HCT116 (cell line): ENCODE data around the gene ACTN2. TPM values are rescaled to one million over a fixed set of nuclear protein-coding genes. Genes with fewer than 3 reads are reported as not detected.

ENCODE experiments used
- ATAC-seq: fragments of 200-7000 bp; cut with Tn5 transposase; 2 replicates; pipeline ENCODE4 v1.9.1; 2020; ENCODE audit warnings: mild to moderate bottlenecking, moderate library complexity
- BruUV-seq: library from RNA; stranded (reverse); fragments of 400-500 nt; replicated peaks from 2 replicates; lab custom pipeline; 2021; lab: Mats Ljungman, UMichigan
- CTCF ChIA-PET: fragments of 300-600 bp; sonication (Branson Sonifier 250); formaldehyde crosslinking; loops from one replicate; lab custom pipeline; 2021; ENCODE audit warnings: antibody characterized with exemption; lab: Charles Lee
- POLR2A ChIA-PET: fragments of 300-600, 350-600 bp; sonication (Branson Sonifier 250); formaldehyde crosslinking; loops from one replicate; lab custom pipeline; 2021; ENCODE audit warnings: antibody characterized with exemption; lab: Charles Lee
- RAD21 ChIA-PET, 2 experiments: fragments of 300-600 bp; sonication (Branson Sonifier 250); formaldehyde crosslinking; loops; one replicate each; lab custom pipeline; 2023; ENCODE audit warnings: low total read pairs in 2 of 2; ENCODE audit not compliant: uncharacterized antibody in 2 of 2, unreplicated experiment in 2 of 2, low non-redundant PET in 1 of 2; lab: Charles Lee
- DNase-seq: peaks from one replicate; pipeline ENCODE4 v3.0.0-alpha.2; 2010; ENCODE audit warnings: low read depth, low spot score
- H2AFZ ChIP-seq: fragments of 200-600 bp; shearing (Covaris generic), sonication (generic); 2 replicates; pipeline ENCODE4 v1.6.1; 2017; ENCODE audit warnings: low read depth, mixed run types, mixed read lengths, antibody characterized with exemption, low read length; ENCODE audit not compliant: poor library complexity, severe bottlenecking
- H3K27ac ChIP-seq: 2 replicates; pipeline ENCODE4 v1.5.1; 2012; ENCODE audit warnings: low read depth, low read length
- H3K27me3 ChIP-seq: fragments of 200-600 bp; sonication (generic); 2 replicates; pipeline ENCODE4 v1.6.1; 2016; ENCODE audit warnings: mixed run types, low read length, mixed read lengths; ENCODE audit not compliant: insufficient read depth
- H3K36me3 ChIP-seq, 2 experiments: fragments of 200-500 bp in 1 of 2; fragments of 200-600 bp in 1 of 2; sonication (Bioruptor generic) in 1 of 2; sonication (generic) in 1 of 2; 2 replicates each; pipeline versions ENCODE4 v1.5.1 to v1.6.1; 2014 to 2016; ENCODE audit warnings: low read length in 2 of 2, inconsistent platforms in 1 of 2, mixed read lengths in 1 of 2, mixed run types in 1 of 2; ENCODE audit not compliant: insufficient read depth in 2 of 2, control insufficient read depth in 1 of 2
- H3K4me1 ChIP-seq, 2 experiments: fragments of 200-600 bp in 1 of 2; sonication (generic) in 1 of 2; 2 replicates each; pipeline versions ENCODE4 v1.5.1 to v1.6.1; 2012 to 2017; ENCODE audit warnings: low read length in 2 of 2, inconsistent platforms in 1 of 2, mild to moderate bottlenecking in 1 of 2, mixed read lengths in 1 of 2, mixed run types in 1 of 2, moderate library complexity in 1 of 2; ENCODE audit not compliant: insufficient read depth in 2 of 2, control insufficient read depth in 1 of 2
- H3K4me2 ChIP-seq: fragments of 200-600 bp; sonication (generic); 2 replicates; pipeline ENCODE4 v1.6.1; 2017; ENCODE audit warnings: mixed run types, low read length, mixed read lengths
- H3K4me3 ChIP-seq, 2 experiments: fragments of 200-600 bp in 1 of 2; sonication (generic) in 1 of 2; replicated peaks in 1 of 2; 2 replicates each; pipeline ENCODE4 v1.5.1; 2011 to 2016; ENCODE audit warnings: low read length in 2 of 2, control low read depth in 1 of 2, low read depth in 1 of 2, mild to moderate bottlenecking in 1 of 2, mixed read lengths in 1 of 2, mixed run types in 1 of 2
- H3K79me2 ChIP-seq: fragments of 200-600 bp; sonication (generic); 2 replicates; pipeline ENCODE4 v1.6.1; 2017; ENCODE audit warnings: mild to moderate bottlenecking, mixed run types, low read length, moderate library complexity, mixed read lengths; ENCODE audit not compliant: insufficient read depth
- H3K9ac ChIP-seq: fragments of 200-600 bp; sonication (generic); 2 replicates; pipeline ENCODE4 v1.6.1; 2016; ENCODE audit warnings: low read length, mixed read lengths
- H3K9me2 ChIP-seq: fragments of 200-600 bp; sonication (generic), shearing (Covaris generic); 2 replicates; pipeline ENCODE4 v1.6.1; 2017; ENCODE audit warnings: mixed run types, mild to moderate bottlenecking, moderate library complexity; ENCODE audit not compliant: insufficient read depth
- H3K9me3 ChIP-seq, 2 experiments: fragments of 200-500 bp in 1 of 2; fragments of 200-600 bp in 1 of 2; sonication (Bioruptor generic) in 1 of 2; sonication (generic) in 1 of 2; 2 replicates each; pipeline ENCODE4 v1.6.1; 2014 to 2017; ENCODE audit warnings: low read length in 2 of 2, mixed read lengths in 2 of 2, inconsistent platforms in 1 of 2, low read depth in 1 of 2, mild to moderate bottlenecking in 1 of 2, mixed run types in 1 of 2, moderate library complexity in 1 of 2; ENCODE audit not compliant: control insufficient read depth in 1 of 2, insufficient read depth in 1 of 2
- H4K20me1 ChIP-seq: fragments of 200-600 bp; sonication (generic), shearing (Covaris generic); 2 replicates; pipeline ENCODE4 v1.6.1; 2017; ENCODE audit warnings: mixed run types, mild to moderate bottlenecking, moderate library complexity; ENCODE audit not compliant: insufficient read depth
- CBX3 ChIP-seq: IDR thresholded peaks from 2 replicates; pipeline ENCODE4 v1.6.1; 2012; ENCODE audit warnings: low read depth
- CEBPB ChIP-seq: IDR thresholded peaks from 2 replicates; pipeline ENCODE4 v1.6.1; 2012; ENCODE audit warnings: low read depth
- ELF1 ChIP-seq: IDR thresholded peaks from 2 replicates; pipeline ENCODE4 v1.6.1; 2012; ENCODE audit warnings: low read depth, borderline replicate concordance
- EZH2 ChIP-seq: fragments of 200-600 bp; sonication (generic); IDR thresholded peaks from 2 replicates; pipeline ENCODE4 v1.6.1; 2017; ENCODE audit warnings: antibody characterized with exemption, mixed run types
- EZH2phosphoT487 ChIP-seq: fragments of 200-600 bp; IDR thresholded peaks from 2 replicates; pipeline ENCODE4 v1.6.1; 2018; ENCODE audit warnings: antibody characterized with exemption, borderline replicate concordance
- JUND ChIP-seq: IDR thresholded peaks from 2 replicates; pipeline ENCODE4 v1.6.1; 2012
- POLR2A ChIP-seq: IDR thresholded peaks from 2 replicates; pipeline ENCODE4 v1.7.0; 2011; ENCODE audit warnings: borderline replicate concordance; ENCODE audit not compliant: insufficient read depth, insufficient read length; ENCODE audit errors: extremely low read depth
- POLR2AphosphoS5 ChIP-seq: IDR thresholded peaks from 2 replicates; pipeline ENCODE4 v1.6.1; 2011; ENCODE audit warnings: mild to moderate bottlenecking, low read depth, low read length, moderate library complexity
- RAD21 ChIP-seq: IDR thresholded peaks from 2 replicates; pipeline ENCODE4 v1.6.1; 2012; ENCODE audit warnings: low read depth, mild to moderate bottlenecking
- REST ChIP-seq: IDR thresholded peaks from 2 replicates; pipeline ENCODE4 v1.6.1; 2012; ENCODE audit warnings: low read depth
- SIN3A ChIP-seq: IDR thresholded peaks from 2 replicates; pipeline ENCODE4 v1.6.1; 2012; ENCODE audit warnings: low read depth
- SP1 ChIP-seq: IDR thresholded peaks from 2 replicates; pipeline ENCODE4 v1.6.1; 2012; ENCODE audit warnings: low read depth
- SRF ChIP-seq: IDR thresholded peaks from 2 replicates; pipeline ENCODE4 v1.6.1; 2012; ENCODE audit warnings: low read depth
- TCF7L2 ChIP-seq: IDR thresholded peaks from 2 replicates; pipeline ENCODE4 v1.7.0; 2011; ENCODE audit warnings: borderline replicate concordance, inconsistent platforms; ENCODE audit not compliant: insufficient read depth, insufficient read length; ENCODE audit errors: extremely low read depth
- ZFX ChIP-seq: fragments of 450-650 bp; IDR thresholded peaks from 2 replicates; pipeline ENCODE4 v1.6.1; 2017
- intact Hi-C: fragments of 100-400 bp; cut with micrococcal nuclease; formaldehyde crosslinking; loops from 2 replicates; pipeline ENCODE4 v1.10.0; 2022
- total RNA-seq: library from RNA; stranded (reverse); gene quantifications from one replicate; pipeline ENCODE4 v1.2.1, GENCODE V29; 2021; ENCODE audit not compliant: unreplicated experiment
- TF ChIP-seq, protein P1 (sequence below): IDR thresholded peaks from 2 replicates; pipeline ENCODE4 v1.6.1; 2012
- TF ChIP-seq, protein P2 (sequence below): IDR thresholded peaks from 2 replicates; pipeline ENCODE4 v1.6.1; 2012
- TF ChIP-seq, protein P3 (sequence below): IDR thresholded peaks from 2 replicates; pipeline ENCODE4 v1.6.1; 2011; ENCODE audit warnings: mild to moderate bottlenecking, low read length, moderate library complexity; ENCODE audit not compliant: insufficient replicate concordance; ENCODE audit errors: extremely low read depth

Gene ACTN2
- total RNA-seq, 1 experiment from 2014 or later = 0.20 TPM

DNA sequence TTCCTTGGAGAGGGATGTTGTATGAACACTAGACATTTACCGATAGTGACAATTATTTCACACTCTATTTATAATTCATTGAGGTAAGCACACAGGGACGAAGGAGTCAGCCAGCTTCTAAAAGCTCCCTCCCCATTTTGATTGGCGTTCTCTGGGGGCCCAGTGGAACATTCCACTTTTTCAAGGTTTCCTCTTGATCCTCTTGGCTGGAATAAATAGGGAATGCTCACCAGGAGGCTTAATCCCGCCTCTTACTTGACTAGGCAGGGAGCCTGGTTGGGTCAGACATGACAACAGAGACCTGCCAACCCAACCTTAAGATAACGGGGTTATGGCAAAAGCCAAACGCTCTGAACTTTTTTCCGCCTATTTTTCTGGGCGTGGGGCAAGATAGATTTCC lies 974 bp downstream of the ACTN2 start:
- BruUV-seq = no TSS peak
- ChIA-PET CTCF (no interaction called here), POLR2A (no interaction called here)

More for the DNA sequence above, 974 bp downstream of the ACTN2 start:
- H3K4me2 ChIP-seq = no peak overlapping the region
- H3K9ac ChIP-seq = no peak overlapping the region
- DNase-seq (no peak), ATAC-seq (no peak)
- H3K27ac ChIP-seq = no peak overlapping the region
- peaks cover 18% of the 10 kb centered on the region for H3K27me3 ChIP-seq
- no peaks in the 10 kb centered on the region for H3K36me3 ChIP-seq
- H3K9me2 ChIP-seq = no peaks in the 10 kb centered on the region
- no peaks in the 10 kb centered on the region for H3K9me3 ChIP-seq
- no peak for TF ChIP-seq EZH2phosphoT487
- TF ChIP-seq POLR2A = no peak
- TF ChIP-seq, protein P1, sequence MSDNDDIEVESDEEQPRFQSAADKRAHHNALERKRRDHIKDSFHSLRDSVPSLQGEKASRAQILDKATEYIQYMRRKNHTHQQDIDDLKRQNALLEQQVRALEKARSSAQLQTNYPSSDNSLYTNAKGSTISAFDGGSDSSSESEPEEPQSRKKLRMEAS = no peak
- TF ChIP-seq CBX3 = no peak
- TF ChIP-seq, protein P2, sequence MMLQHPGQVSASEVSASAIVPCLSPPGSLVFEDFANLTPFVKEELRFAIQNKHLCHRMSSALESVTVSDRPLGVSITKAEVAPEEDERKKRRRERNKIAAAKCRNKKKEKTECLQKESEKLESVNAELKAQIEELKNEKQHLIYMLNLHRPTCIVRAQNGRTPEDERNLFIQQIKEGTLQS = no peak
- TF ChIP-seq SIN3A = no peak
- no peak for TF ChIP-seq SRF
- no peak for TF ChIP-seq POLR2AphosphoS5
- TF ChIP-seq JUND = no peak
- no peak for TF ChIP-seq ELF1
- no peak for TF ChIP-seq ZFX
- TF ChIP-seq EZH2 = no peak
- no peak for TF ChIP-seq SP1
- TF ChIP-seq, protein P3, sequence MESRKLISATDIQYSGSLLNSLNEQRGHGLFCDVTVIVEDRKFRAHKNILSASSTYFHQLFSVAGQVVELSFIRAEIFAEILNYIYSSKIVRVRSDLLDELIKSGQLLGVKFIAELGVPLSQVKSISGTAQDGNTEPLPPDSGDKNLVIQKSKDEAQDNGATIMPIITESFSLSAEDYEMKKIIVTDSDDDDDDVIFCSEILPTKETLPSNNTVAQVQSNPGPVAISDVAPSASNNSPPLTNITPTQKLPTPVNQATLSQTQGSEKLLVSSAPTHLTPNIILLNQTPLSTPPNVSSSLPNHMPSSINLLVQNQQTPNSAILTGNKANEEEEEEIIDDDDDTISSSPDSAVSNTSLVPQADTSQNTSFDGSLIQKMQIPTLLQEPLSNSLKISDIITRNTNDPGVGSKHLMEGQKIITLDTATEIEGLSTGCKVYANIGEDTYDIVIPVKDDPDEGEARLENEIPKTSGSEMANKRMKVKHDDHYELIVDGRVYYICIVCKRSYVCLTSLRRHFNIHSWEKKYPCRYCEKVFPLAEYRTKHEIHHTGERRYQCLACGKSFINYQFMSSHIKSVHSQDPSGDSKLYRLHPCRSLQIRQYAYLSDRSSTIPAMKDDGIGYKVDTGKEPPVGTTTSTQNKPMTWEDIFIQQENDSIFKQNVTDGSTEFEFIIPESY = no peak
- TF ChIP-seq RAD21 = no peak
- no peak for TF ChIP-seq CEBPB
- no peak for TF ChIP-seq REST
- TF ChIP-seq TCF7L2 = no peak
- intact Hi-C loops = no loop called here
- no peaks in the 10 kb centered on the region for H4K20me1 ChIP-seq
- H3K4me3 ChIP-seq = no peak overlapping the region
- no peaks in the 10 kb centered on the region for H3K4me1 ChIP-seq
- H2AFZ ChIP-seq = no peak overlapping the region
- RAD21 ChIA-PET = no interaction called here
- no peaks in the 10 kb centered on the region for H3K79me2 ChIP-seq
